ENCODE measurements around the gene TBX4.

TBX4 gene

DNA sequence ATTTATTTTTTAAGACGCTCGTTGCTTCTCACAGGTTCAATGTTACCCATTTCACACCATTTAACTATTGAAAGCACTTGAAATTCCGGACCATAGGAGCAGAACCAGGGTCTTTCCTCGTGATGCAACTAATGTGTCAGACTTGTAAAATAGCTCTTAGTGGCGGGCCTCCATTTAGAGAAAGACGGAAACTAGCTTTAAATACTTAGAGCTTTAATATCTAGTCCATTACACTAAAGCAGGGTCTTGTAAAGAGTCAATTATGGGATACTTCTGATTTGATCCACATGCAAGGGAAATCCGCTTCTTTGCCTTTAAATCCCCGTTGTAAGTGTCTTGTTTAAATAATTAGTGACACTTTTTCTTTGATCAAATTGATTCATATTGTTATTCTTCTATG, 82.2 kb downstream of the TBX4 start:
- DNase-seq = no peak

Measured in hematopoietic multipotent progenitor cell treated with erythropoietin and hydrocortisone succinate and interleukin-3 and kit ligand, for 4 days (in vitro differentiated cells).